SW 1271 (cell line): ENCODE results near the gene WNK4.
"Not testable (repeated sequence)": the region's sequence is repeated elsewhere in the genome, so short reads cannot be mapped to it uniquely, and the experiment has no call there.

Experiments used
- DNase-seq, 2 experiments: peaks; one replicate each; lab custom pipeline; 2025; lab: John Stamatoyannopoulos, UW

WNK4 gene

GRCh38 chr17:42779936-42780850 is at the start of gene WNK4:
Gene WNK4 (plus strand): TSS chr17:42780610. CDS start chr17:42780699, 89 bp downstream.
- DNase-seq = peak; percentile 47 to 56

GRCh38 chr17:42740699-42741098 is 39.7 kb upstream of the WNK4 start:
- DNase-seq = no peak

GRCh38 chr17:42742916-42743315 is 37.5 kb upstream of the WNK4 start:
- DNase-seq = not testable (repeated sequence)

GRCh38 chr17:42743595-42744282 is 36.7 kb upstream of the WNK4 start:
- peak in 1 of 2 experiments; percentile 65 for DNase-seq

GRCh38 chr17:42744283-42744805 is 36.1 kb upstream of the WNK4 start:
- peak; percentile 52 to 80 for DNase-seq

- peak; percentile 57 to 83 for DNase-seq
These were observed 35.4 kb upstream of the WNK4 start, which contains the start of gene EZH1 for GRCh38 chr17:42744806-42745617. Gene EZH1 (minus strand): TSS chr17:42745040. CDS start chr17:42728941, 16,099 bp downstream.

GRCh38 chr17:42748202-42748907 is 32.1 kb upstream of the WNK4 start:
- DNase-seq = no peak

- DNase-seq = no peak
These were observed 31.3 kb upstream of the WNK4 start for GRCh38 chr17:42748908-42749798.

GRCh38 chr17:42750739-42751344 is 29.6 kb upstream of the WNK4 start:
- no peak for DNase-seq

- DNase-seq = no peak
These were observed 28.8 kb upstream of the WNK4 start for GRCh38 chr17:42751628-42752027.

GRCh38 chr17:42754782-42755181 is 25.6 kb upstream of the WNK4 start:
- no peak for DNase-seq

- no peak for DNase-seq
These were observed 20.3 kb upstream of the WNK4 start for GRCh38 chr17:42759982-42760651.

- DNase-seq = no peak
These were observed 19.5 kb upstream of the WNK4 start, which contains the start of gene RAMP2 for GRCh38 chr17:42760652-42761581. Gene RAMP2 (plus strand): TSS chr17:42761227. CDS start chr17:42761262, 35 bp downstream.

- no peak for DNase-seq
These were observed 18.8 kb upstream of the WNK4 start for GRCh38 chr17:42761638-42762037.

- no peak for DNase-seq
These were observed 14.3 kb upstream of the WNK4 start for GRCh38 chr17:42766124-42766523.

- no peak for DNase-seq
These were observed 12.9 kb upstream of the WNK4 start for GRCh38 chr17:42767512-42767911.

- DNase-seq = not testable (repeated sequence)
These were observed 12.4 kb upstream of the WNK4 start for GRCh38 chr17:42768006-42768405.

- DNase-seq = not testable (repeated sequence)
These were observed 10.4 kb upstream of the WNK4 start for GRCh38 chr17:42769964-42770363.
